ENCODE measurements around the gene ACER3. TPM values are rescaled to one million over a fixed set of nuclear protein-coding genes. Genes with fewer than 3 reads are reported as not detected.

ACER3 gene
- total RNA-seq, 2 donors from 2014 or later, result 10.8 to 24.3 TPM

DNA sequence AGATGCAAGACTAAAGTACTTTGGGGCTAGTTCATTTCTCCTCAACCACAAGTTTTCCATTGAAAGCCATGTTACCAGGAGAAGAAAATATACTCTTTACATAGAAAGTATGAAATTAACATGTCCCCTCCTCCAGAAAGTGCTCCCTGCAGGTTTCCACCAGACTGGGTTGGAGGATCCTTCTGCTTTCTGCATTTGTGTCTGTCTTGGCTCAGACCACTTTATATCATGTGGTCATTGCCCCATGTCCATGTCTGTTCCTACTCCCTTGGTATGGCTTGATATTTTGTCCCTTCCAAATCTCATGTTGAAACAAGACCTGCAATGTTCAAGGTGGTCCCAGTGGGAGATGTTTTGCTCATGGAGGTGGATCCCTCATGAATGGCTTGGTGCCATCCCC, 28.4 kb upstream of the ACER3 start:
- H3K36me3 Mint-ChIP-seq, result no peaks in the 10 kb centered on the region
- H3K27ac Mint-ChIP-seq, result no peak overlapping the region
- H3K9me3 Mint-ChIP-seq, result no peaks in the 10 kb centered on the region
- DNase-seq (ENCODE audit: low spot score in 2 of 2), result no peak
- ATAC-seq, result no peak

GRCh38 chr11:76834151-76834550, 26.6 kb upstream of the ACER3 start:
- Mint-ChIP-seq H3K36me3 (no peaks in the 10 kb centered on the region), H3K9me3 (no peaks in the 10 kb centered on the region), H3K27ac (no peak overlapping the region)
- DNase-seq (ENCODE audit: low spot score in 2 of 2), result no peak
- no peak for ATAC-seq

DNA sequence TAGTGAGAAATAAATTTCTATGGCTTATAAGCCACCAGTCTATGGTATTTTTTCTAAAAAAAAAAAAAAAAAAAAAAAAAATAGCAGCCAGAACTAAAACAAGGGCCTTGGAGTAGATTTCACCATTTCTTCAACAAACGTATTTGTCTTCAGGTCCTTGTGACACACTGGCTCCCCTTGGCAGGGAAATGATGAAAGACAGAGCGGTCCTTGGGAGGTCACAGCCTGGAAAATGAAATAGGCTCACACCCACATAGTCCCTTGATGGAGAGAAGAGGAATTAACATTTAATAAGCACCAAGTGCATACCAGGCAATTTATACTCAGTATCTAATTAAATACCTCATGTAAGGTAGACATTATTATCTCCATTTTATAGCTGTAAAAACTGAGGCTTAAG, 25.7 kb upstream of the ACER3 start:
- DNase-seq (ENCODE audit: low spot score in 2 of 2) (no peak), ATAC-seq (no peak)
- H3K9me3 Mint-ChIP-seq, result no peaks in the 10 kb centered on the region
- no peak overlapping the region for H3K27ac Mint-ChIP-seq
- H3K36me3 Mint-ChIP-seq, result no peaks in the 10 kb centered on the region

GRCh38 chr11:76835928-76836612, 24.6 kb upstream of the ACER3 start:
- no peak overlapping the region for H3K27ac Mint-ChIP-seq
- DNase-seq (ENCODE audit: low spot score in 2 of 2) (no peak), ATAC-seq (no peak)
- no peaks in the 10 kb centered on the region for H3K9me3 Mint-ChIP-seq
- no peaks in the 10 kb centered on the region for H3K36me3 Mint-ChIP-seq

DNA sequence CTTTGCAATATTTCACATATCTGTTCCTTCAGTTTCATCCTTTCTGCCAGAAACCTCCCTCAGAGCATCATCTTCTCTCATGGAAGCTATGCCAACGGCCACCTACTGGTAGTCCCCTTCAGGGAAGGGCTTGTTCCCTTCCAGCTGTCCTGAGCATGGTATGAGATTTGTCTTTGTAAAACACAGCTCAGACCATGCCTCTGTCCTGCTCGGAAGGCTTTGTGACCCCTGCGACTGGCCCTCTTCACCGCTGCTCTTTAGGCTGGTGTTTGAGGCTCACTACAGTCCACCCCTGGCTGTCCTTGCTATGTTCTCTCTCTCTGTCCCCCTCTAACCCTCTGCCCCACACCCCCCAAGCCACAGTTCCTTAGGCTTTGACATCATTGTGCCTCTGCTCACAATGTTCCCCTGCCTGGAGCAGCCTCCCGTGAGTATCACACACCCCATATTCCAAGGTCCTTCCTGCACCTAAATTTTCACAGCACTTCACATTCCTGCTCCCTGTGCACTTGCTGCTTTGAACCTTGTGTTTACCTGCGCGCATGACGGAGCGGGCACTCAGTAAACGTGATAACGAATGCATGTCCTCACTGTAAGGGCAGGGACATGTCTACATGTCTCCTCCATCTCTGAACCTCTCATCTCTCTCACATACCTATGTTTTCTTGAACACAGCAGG, 24.0 kb upstream of the ACER3 start:
- H3K9me3 Mint-ChIP-seq, result no peaks in the 10 kb centered on the region
- H3K27ac Mint-ChIP-seq, result no peak overlapping the region
- no peaks in the 10 kb centered on the region for H3K36me3 Mint-ChIP-seq
- ATAC-seq, result no peak
- no peak for DNase-seq (ENCODE audit: low spot score in 2 of 2)

DNA sequence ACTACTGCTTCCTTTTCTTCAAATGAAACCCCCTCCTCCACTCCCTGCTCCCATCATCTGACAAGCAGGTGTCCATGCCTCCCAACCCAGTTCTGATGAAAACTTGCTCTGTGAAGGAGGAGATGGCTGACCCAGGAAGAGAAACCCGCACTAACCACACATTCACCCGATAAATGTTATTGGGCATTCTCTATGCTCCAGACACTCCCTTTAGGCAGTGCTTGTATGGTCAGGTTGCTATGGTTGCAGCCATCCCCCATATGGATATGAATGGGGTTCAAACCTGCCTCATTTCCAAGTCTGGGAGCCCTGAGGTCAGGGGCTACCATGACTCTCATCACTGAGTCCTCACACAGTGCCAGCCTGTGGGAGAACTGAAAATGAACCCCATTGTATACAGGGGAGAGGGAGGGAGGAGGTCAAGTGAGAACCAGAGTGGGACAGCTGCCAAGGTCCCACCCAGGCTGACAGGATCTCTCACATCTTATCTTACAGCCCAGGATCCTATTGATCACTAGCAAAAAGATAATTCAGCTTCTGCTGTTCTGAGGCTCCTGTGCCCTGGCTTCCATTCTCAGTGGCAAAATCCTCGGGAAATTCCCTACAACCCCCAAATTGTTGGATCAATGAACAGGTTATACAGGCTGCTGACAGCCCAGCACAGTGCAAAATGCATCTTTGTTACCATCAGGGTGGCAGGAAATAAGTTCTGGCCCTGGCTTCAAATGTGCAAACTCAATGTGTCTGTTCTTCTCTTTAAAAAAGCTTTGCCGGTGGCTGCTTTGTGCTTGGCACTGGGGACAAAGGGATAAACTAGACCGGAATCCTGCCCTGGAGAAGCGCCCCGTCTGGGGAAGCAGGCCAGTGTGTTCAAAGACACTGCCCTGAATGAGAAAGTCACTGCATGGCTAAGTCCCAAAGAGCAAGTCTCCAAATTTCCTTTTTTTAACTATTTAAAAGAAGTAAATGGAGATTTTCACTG, 22.7 kb upstream of the ACER3 start:
- H3K27ac Mint-ChIP-seq, result no peak overlapping the region
- ATAC-seq (no peak), DNase-seq (ENCODE audit: low spot score in 2 of 2) (no peak)
- no peaks in the 10 kb centered on the region for H3K9me3 Mint-ChIP-seq
- H3K36me3 Mint-ChIP-seq, result no peaks in the 10 kb centered on the region

GRCh38 chr11:76838678-76839068, 22.0 kb upstream of the ACER3 start:
- ATAC-seq (no peak), DNase-seq (ENCODE audit: low spot score in 2 of 2) (no peak)
- no peaks in the 10 kb centered on the region for H3K9me3 Mint-ChIP-seq
- H3K27ac Mint-ChIP-seq, result no peak overlapping the region
- H3K36me3 Mint-ChIP-seq, result no peaks in the 10 kb centered on the region

GRCh38 chr11:76839311-76839710, 21.4 kb upstream of the ACER3 start:
- DNase-seq (ENCODE audit: low spot score in 2 of 2) (no peak), ATAC-seq (no peak)
- Mint-ChIP-seq H3K27ac (no peak overlapping the region), H3K9me3 (peaks cover 2% of the 10 kb centered on the region in 2 donors), H3K36me3 (peaks cover 0 to 2% of the 10 kb centered on the region in 2 donors)

GRCh38 chr11:76841923-76842452, 18.7 kb upstream of the ACER3 start:
- H3K9me3 Mint-ChIP-seq, result peaks cover 4 to 6% of the 10 kb centered on the region in 2 donors
- no peak overlapping the region for H3K27ac Mint-ChIP-seq
- DNase-seq (ENCODE audit: low spot score in 2 of 2) (no peak), ATAC-seq (no peak)
- H3K36me3 Mint-ChIP-seq, result peaks cover 0 to 4% of the 10 kb centered on the region in 2 donors

GRCh38 chr11:76843907-76844306, 16.8 kb upstream of the ACER3 start:
- DNase-seq (ENCODE audit: low spot score in 2 of 2), result no peak
- no peak for ATAC-seq
- Mint-ChIP-seq H3K27ac (no peak overlapping the region), H3K36me3 (peaks cover 0 to 4% of the 10 kb centered on the region in 2 donors), H3K9me3 (peaks cover 4 to 6% of the 10 kb centered on the region in 2 donors)

DNA sequence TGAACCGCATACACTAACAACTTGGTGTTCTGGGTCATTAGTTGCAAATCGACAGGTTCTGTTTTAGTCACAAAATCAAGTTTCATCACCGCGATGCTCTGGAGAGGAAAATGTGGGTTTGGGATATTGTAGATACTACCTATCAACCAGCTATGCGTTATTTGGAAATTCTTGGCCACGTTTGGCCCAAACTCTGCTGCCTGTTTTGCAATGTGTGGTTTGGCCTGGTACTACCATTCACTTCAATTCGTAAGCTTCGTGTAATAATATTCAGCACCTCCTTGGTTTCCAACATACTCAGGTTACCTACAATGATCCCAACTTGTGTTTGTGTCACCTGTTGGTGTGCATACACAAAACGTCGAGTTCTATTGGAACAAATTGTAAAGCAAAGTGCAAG, 16.2 kb upstream of the ACER3 start:
- H3K36me3 Mint-ChIP-seq, result peaks cover 0 to 4% of the 10 kb centered on the region in 2 donors
- H3K27ac Mint-ChIP-seq, result no peak overlapping the region
- DNase-seq (ENCODE audit: low spot score in 2 of 2) (no peak), ATAC-seq (no peak)
- peaks cover 4 to 6% of the 10 kb centered on the region in 2 donors for H3K9me3 Mint-ChIP-seq

DNA sequence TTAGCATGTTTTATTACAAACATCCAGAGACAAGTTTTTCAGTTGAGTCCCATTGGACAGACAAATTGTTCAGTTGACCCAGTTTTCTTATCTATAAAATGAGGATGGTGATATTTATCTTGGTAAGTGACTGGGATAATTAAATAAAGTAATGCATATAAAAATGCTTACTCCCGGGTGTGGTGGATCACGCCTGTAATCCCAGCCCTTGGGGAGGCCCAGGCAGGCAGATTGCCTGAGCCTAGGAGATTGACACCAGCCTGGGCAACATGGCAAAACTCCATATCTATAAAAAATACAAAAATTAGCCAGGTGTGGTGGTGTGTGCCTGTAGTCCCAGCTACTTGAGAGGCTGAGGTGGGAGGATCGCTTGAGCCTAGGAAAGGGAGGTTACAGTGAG, 15.6 kb upstream of the ACER3 start:
- peaks cover 4 to 6% of the 10 kb centered on the region in 2 donors for H3K9me3 Mint-ChIP-seq
- DNase-seq (ENCODE audit: low spot score in 2 of 2) (no peak), ATAC-seq (no peak)
- no peak overlapping the region for H3K27ac Mint-ChIP-seq
- peaks cover 0 to 4% of the 10 kb centered on the region in 2 donors for H3K36me3 Mint-ChIP-seq

DNA sequence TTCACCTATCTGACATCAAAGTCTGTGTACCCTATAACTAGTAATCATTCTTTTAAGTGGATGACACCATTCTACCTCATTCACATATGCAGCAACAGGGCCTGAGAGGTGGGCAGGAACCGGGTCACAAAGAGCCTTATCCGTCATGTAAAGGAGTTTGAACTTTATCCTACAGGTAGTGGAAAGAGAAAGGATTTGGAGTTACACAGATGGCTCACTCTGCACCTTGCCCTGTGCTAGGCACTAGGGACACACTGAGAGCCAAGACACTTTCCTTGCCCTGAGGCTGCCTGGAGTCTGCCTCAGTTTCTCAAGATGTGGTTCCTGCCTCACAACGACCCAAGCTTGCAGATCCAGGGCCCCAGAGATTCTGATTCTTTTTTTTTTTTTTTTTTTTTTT, 14.3 kb upstream of the ACER3 start:
- H3K9me3 Mint-ChIP-seq, result peaks cover 4 to 6% of the 10 kb centered on the region in 2 donors
- DNase-seq (ENCODE audit: low spot score in 2 of 2) (no peak), ATAC-seq (no peak)
- H3K27ac Mint-ChIP-seq, result no peak overlapping the region
- peaks cover 0 to 4% of the 10 kb centered on the region in 2 donors for H3K36me3 Mint-ChIP-seq

GRCh38 chr11:76849376-76849775, 11.3 kb upstream of the ACER3 start:
- DNase-seq (ENCODE audit: low spot score in 2 of 2) (no peak), ATAC-seq (no peak)
- Mint-ChIP-seq H3K9me3 (peaks cover under 1 to 3% of the 10 kb centered on the region in 2 donors), H3K27ac (no peak overlapping the region), H3K36me3 (peaks cover 0 to 2% of the 10 kb centered on the region in 2 donors)

GRCh38 chr11:76850130-76850529, 10.6 kb upstream of the ACER3 start:
- no peaks in the 10 kb centered on the region for H3K9me3 Mint-ChIP-seq
- no peaks in the 10 kb centered on the region for H3K36me3 Mint-ChIP-seq
- H3K27ac Mint-ChIP-seq, result no peak overlapping the region
- no peak for DNase-seq (ENCODE audit: low spot score in 2 of 2)
- ATAC-seq, result no peak

DNA sequence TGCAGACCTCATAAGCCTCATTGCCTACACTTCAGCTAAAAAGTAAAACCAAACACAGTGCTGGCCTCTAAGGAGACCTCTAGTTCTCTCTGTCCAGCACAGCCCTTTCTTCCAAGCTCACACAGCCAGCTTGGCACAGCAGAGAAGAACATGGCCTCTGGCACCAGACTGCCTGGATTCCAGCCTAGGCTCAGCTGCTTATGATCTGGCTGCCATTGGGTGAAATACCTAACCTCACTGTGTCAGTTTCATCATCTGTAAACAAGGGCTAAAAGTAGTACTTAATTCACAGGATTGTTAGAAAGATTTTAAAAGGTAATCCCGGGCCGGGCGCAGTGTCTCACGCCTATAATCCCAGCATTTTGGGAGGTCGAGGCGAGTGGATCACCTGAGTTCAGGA, 9.9 kb upstream of the ACER3 start:
- Mint-ChIP-seq H3K36me3 (no peaks in the 10 kb centered on the region), H3K9me3 (no peaks in the 10 kb centered on the region), H3K27ac (no peak overlapping the region)
- ATAC-seq (no peak), DNase-seq (ENCODE audit: low spot score in 2 of 2) (no peak)

DNA sequence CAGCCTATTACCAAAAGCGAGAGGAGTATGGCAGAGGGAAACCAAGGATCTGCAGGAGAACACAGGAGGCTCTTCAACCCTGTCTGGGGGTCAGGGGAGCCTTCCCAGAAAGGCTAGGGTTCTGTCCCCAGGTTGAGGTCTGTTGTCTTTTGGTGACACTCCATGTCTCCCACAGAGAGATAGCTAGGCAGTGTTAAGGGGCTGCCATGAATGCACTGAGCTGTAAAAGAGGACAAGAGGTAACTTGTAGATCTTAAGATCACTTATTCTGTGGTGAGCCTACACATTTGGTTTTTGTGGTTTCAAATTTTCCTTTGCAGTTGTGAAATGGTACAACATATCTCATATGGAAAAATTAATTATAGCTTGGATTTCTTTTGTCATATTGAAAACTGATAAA, 6.0 kb upstream of the ACER3 start:
- Mint-ChIP-seq H3K9me3 (peaks cover 0 to 4% of the 10 kb centered on the region in 2 donors), H3K36me3 (no peaks in the 10 kb centered on the region), H3K27ac (no peak overlapping the region)
- ATAC-seq, result no peak
- DNase-seq (ENCODE audit: low spot score in 2 of 2), result no peak
